HG03060 (cell line): Measurements from ENCODE around the gene CREM.
A peak's percentile ranks its signal among the peaks of the same experiment; 100 is the strongest.
"Not testable (repeated sequence)": the region's sequence is repeated elsewhere in the genome, so short reads cannot be mapped to it uniquely, and the experiment has no call there.

ENCODE experiments used
- ATAC-seq: cut with Tn5 transposase; IDR thresholded peaks from one replicate; pipeline ENCODE4 v1.9.1; 2021; ENCODE audit warnings: low read depth, moderate number of reproducible peaks; ENCODE audit not compliant: unreplicated experiment

The CREM gene

GRCh38 chr10:35216956-35217355 is 90.3 kb downstream of the CREM start:
- not testable (repeated sequence) for ATAC-seq

- no peak for ATAC-seq
These were observed 90.8 kb downstream of the CREM start for GRCh38 chr10:35217455-35217854.

- ATAC-seq: peak; percentile 52
These were observed 91.8 kb downstream of the CREM start for GRCh38 chr10:35218339-35218955.

GRCh38 chr10:35219292-35219691 is 92.6 kb downstream of the CREM start:
- no peak for ATAC-seq

GRCh38 chr10:35219891-35220890 is 93.5 kb downstream of the CREM start:
- ATAC-seq: no peak

GRCh38 chr10:35223016-35223415 is 96.4 kb downstream of the CREM start:
- ATAC-seq: no peak

- no peak for ATAC-seq
These were observed 97.5 kb downstream of the CREM start for GRCh38 chr10:35224045-35224740.

- ATAC-seq: no peak
These were observed 98.6 kb downstream of the CREM start for GRCh38 chr10:35225204-35225603.

- ATAC-seq: no peak
These were observed 99.9 kb downstream of the CREM start for GRCh38 chr10:35226507-35226906.

- no peak for ATAC-seq
These were observed 101.4 kb downstream of the CREM start for GRCh38 chr10:35228058-35228457.

GRCh38 chr10:35231646-35232045 is 105.0 kb downstream of the CREM start:
- no peak for ATAC-seq

- ATAC-seq: no peak
These were observed 105.9 kb downstream of the CREM start for GRCh38 chr10:35232527-35232926.

- no peak for ATAC-seq
These were observed 107.4 kb downstream of the CREM start for GRCh38 chr10:35234073-35234472.

- no peak for ATAC-seq
These were observed 110.1 kb downstream of the CREM start for GRCh38 chr10:35236739-35237138.

- ATAC-seq: no peak
These were observed 111.3 kb downstream of the CREM start for GRCh38 chr10:35237766-35238512.

GRCh38 chr10:35244549-35244948 is 117.9 kb downstream of the CREM start:
- ATAC-seq: no peak

GRCh38 chr10:35246770-35247343 is 120.2 kb downstream of the CREM start:
- ATAC-seq: no peak

GRCh38 chr10:35251373-35252100 is 124.9 kb downstream of the CREM start:
- ATAC-seq: no peak
